ENCODE results near the gene CHD6.

CHD6 gene

GRCh38 chr20:41617902-41618806, at the start of gene CHD6:
CHD6 (minus strand) TSS chr20:41618377; CDS start chr20:41551337, 67,040 bp downstream.
- H3K4me3 Mint-ChIP-seq: peak within 1 kb of the TSS; percentile 78
- peak; percentile 99 for ATAC-seq
- H3K36me3 Mint-ChIP-seq: peaks cover 4% of the 10 kb centered on the region
- H3K9me3 Mint-ChIP-seq: no peaks in the 10 kb centered on the region
- H3K4me1 Mint-ChIP-seq: peaks cover 28% of the 10 kb centered on the region
- peak; percentile 99 to 100 for DNase-seq (ENCODE audit: low spot score in 2 of 2)
- H3K27ac Mint-ChIP-seq: peak within 1 kb of the TSS; percentile 87

DNA sequence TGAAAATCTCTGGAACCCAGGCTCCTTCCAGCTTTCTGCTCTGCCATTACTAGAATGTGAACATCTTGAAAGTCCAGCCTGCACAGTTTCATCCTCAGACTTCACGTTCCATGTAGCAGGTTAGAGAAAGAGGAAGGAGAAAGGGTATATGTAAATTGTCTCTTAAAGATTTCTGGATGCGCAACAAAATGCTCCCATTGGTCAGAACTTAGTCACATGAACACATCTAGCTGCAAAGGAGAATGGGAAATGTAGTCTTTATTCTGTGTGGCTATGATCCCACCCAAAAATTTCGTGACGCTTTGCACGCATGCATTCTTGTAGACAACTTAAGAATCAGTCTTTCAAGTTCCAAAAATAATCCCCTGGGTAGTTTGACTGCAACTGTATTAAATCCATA, 46.4 kb upstream of the CHD6 start:
- ATAC-seq: no peak
- DNase-seq (ENCODE audit: low spot score in 2 of 2): no peak
- Mint-ChIP-seq H3K36me3 (no peaks in the 10 kb centered on the region), H3K4me3 (no peak overlapping the region), H3K9me3 (no peaks in the 10 kb centered on the region), H3K27ac (no peak overlapping the region), H3K4me1 (peaks cover 2% of the 10 kb centered on the region)

DNA sequence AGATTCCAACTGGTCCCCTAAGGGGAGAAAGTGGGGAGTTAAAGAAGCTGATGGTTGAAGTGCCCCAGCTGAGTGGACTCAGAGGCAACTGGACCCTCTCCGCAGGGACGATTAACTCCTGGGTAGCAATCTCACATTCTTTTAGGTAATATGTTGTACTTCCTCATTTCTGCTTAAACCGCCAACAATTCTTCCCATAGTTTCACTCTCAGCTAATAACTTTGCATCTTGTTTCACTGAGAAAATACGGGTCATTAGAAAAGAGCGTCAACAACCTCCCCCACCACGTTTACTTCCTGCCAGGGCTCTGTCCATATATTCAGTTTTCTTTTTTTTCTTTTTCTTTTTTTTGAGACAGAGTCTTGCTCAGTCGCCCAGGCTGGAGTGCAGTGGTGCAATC, 39.5 kb upstream of the CHD6 start:
- no peaks in the 10 kb centered on the region for H3K9me3 Mint-ChIP-seq
- DNase-seq (ENCODE audit: low spot score in 2 of 2) (no peak), ATAC-seq (no peak)
- no peak overlapping the region for H3K27ac Mint-ChIP-seq
- H3K4me1 Mint-ChIP-seq: no peaks in the 10 kb centered on the region
- no peak overlapping the region for H3K4me3 Mint-ChIP-seq
- no peaks in the 10 kb centered on the region for H3K36me3 Mint-ChIP-seq

GRCh38 chr20:41655962-41656618, 37.9 kb upstream of the CHD6 start:
- no peaks in the 10 kb centered on the region for H3K36me3 Mint-ChIP-seq
- DNase-seq (ENCODE audit: low spot score in 2 of 2) (no peak), ATAC-seq (no peak)
- no peak overlapping the region for H3K4me3 Mint-ChIP-seq
- no peaks in the 10 kb centered on the region for H3K9me3 Mint-ChIP-seq
- no peak overlapping the region for H3K27ac Mint-ChIP-seq
- no peaks in the 10 kb centered on the region for H3K4me1 Mint-ChIP-seq

DNA sequence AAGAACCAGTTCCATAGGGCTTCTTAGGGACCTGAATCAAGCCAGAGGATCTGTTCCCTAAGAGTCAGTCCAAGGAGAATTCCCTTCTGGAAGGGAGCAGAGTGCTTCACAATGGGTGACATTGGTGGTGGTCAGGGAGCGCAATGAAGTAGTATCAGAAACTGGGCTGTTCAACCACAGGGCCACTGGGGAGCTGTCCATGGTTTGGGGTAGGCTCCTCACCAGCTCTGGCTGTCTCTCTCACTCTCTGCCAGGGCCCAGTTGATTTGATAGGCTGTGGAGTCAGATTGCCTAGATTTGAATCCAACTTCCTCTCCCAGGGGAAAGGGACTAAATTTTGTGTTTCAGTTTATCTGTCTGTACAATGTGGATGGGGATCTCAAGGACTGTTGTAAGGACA, 36.7 kb upstream of the CHD6 start:
- Mint-ChIP-seq H3K4me1 (no peaks in the 10 kb centered on the region), H3K9me3 (no peaks in the 10 kb centered on the region), H3K36me3 (no peaks in the 10 kb centered on the region), H3K27ac (no peak overlapping the region), H3K4me3 (no peak overlapping the region)
- ATAC-seq (no peak), DNase-seq (ENCODE audit: low spot score in 2 of 2) (no peak)

- no peaks in the 10 kb centered on the region for H3K4me1 Mint-ChIP-seq
- ATAC-seq: no peak
- no peaks in the 10 kb centered on the region for H3K9me3 Mint-ChIP-seq
- no peak for DNase-seq (ENCODE audit: low spot score in 2 of 2)
- no peak overlapping the region for H3K4me3 Mint-ChIP-seq
- H3K36me3 Mint-ChIP-seq: no peaks in the 10 kb centered on the region
- H3K27ac Mint-ChIP-seq: no peak overlapping the region
Observed at GRCh38 chr20:41654292-41654691, 36.1 kb upstream of the CHD6 start.

DNA sequence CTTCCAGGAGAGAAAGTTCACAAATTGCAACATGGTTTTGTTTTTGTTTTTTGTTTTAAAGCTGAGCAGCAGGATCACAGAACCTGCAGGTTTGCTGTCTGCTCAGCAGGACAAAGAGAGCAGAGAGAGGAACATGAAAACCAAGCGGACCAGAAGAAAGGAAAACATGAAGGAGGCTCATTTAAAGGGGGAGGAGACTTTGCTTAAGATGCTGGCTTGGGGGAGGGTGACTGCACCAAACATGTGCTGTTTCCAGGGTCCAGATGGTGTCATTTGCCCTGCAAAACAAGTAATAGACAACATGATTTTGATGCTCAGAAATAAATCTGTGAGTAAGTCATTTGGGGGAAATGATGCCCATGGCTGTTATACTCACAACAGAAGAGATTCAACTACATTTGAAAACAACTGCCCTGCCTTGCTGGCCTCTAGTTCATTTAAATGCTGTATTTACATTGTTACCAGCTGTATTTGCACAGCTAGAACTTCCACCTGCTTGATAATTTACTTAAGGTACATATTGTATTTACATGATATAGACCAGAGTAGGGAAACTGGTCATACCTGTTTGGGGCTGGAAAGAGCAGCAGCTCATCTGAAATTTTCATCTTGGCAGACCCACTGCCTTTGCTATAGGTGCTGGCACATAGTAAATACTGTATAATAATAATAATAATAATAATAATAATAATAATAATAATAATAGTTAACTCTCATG, 32.2 kb upstream of the CHD6 start:
- H3K4me1 Mint-ChIP-seq: no peaks in the 10 kb centered on the region
- no peaks in the 10 kb centered on the region for H3K9me3 Mint-ChIP-seq
- no peaks in the 10 kb centered on the region for H3K36me3 Mint-ChIP-seq
- H3K4me3 Mint-ChIP-seq: no peak overlapping the region
- no peak for ATAC-seq
- no peak overlapping the region for H3K27ac Mint-ChIP-seq
- DNase-seq (ENCODE audit: low spot score in 2 of 2): no peak

- Mint-ChIP-seq H3K4me3 (no peak overlapping the region), H3K4me1 (no peaks in the 10 kb centered on the region), H3K36me3 (no peaks in the 10 kb centered on the region), H3K9me3 (no peaks in the 10 kb centered on the region), H3K27ac (no peak overlapping the region)
- no peak for ATAC-seq
- no peak for DNase-seq (ENCODE audit: low spot score in 2 of 2)
Observed at GRCh38 chr20:41649489-41649888, 31.3 kb upstream of the CHD6 start.

- Mint-ChIP-seq H3K36me3 (no peaks in the 10 kb centered on the region), H3K4me3 (no peak overlapping the region), H3K9me3 (no peaks in the 10 kb centered on the region), H3K4me1 (no peaks in the 10 kb centered on the region), H3K27ac (no peak overlapping the region)
- ATAC-seq (no peak), DNase-seq (ENCODE audit: low spot score in 2 of 2) (no peak)
Observed at GRCh38 chr20:41645372-41645771, 27.2 kb upstream of the CHD6 start.

DNA sequence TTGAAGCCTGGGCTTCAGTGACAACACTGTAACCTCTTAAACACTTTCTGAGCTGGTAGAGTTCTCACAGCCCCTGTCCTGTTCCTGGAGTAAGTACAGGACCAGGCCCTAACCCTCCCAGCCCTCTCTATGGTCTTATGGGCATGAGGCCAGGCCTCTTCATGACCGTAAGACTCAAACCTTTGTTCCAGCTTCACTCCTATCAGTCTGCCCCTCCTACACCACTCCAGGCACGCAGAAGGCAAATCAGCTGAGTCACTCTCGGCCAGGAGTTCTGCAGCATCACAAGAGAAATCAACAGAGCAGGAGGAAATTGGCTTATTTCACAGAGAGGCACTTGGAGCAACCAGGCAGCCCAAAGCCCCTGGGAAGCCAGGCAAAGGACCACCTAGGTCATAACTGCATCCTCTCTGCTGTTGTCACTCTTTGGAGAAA, 25.3 kb upstream of the CHD6 start:
- Mint-ChIP-seq H3K36me3 (no peaks in the 10 kb centered on the region), H3K4me1 (peaks cover 6% of the 10 kb centered on the region), H3K27ac (no peak overlapping the region), H3K4me3 (no peak overlapping the region), H3K9me3 (no peaks in the 10 kb centered on the region)
- DNase-seq (ENCODE audit: low spot score in 2 of 2): no peak
- peak; percentile 8 for ATAC-seq

- H3K36me3 Mint-ChIP-seq: no peaks in the 10 kb centered on the region
- H3K9me3 Mint-ChIP-seq: no peaks in the 10 kb centered on the region
- DNase-seq (ENCODE audit: low spot score in 2 of 2) (no peak), ATAC-seq (no peak)
- H3K27ac Mint-ChIP-seq: no peak overlapping the region
- H3K4me1 Mint-ChIP-seq: peaks cover 6% of the 10 kb centered on the region
- H3K4me3 Mint-ChIP-seq: no peak overlapping the region
Observed at GRCh38 chr20:41639630-41640029, 21.5 kb upstream of the CHD6 start.

DNA sequence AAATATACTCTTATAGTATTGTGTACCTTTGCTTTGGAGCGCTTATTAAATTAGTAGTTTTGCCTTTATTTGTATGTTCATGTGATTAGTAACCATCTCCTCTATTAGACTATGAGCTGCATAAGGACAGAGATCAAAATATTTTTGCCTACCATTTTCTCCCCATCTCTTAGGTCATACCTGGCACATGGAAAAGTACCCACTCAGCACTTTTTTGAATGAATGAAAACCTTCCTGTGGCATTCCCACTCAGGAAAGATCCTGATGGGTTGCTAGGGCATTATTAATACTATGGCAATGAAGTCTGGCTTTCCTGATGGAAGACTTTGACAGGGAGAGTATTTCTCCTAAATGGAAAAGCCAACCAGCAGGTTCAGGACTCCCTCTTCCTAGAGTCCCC, 20.3 kb upstream of the CHD6 start:
- ATAC-seq: no peak
- H3K9me3 Mint-ChIP-seq: no peaks in the 10 kb centered on the region
- no peak overlapping the region for H3K27ac Mint-ChIP-seq

GRCh38 chr20:41635158-41635557, 17.0 kb upstream of the CHD6 start:
- ATAC-seq (no peak), DNase-seq (ENCODE audit: low spot score in 2 of 2) (no peak)
- Mint-ChIP-seq H3K4me1 (peaks cover 14% of the 10 kb centered on the region), H3K9me3 (no peaks in the 10 kb centered on the region), H3K27ac (no peak overlapping the region), H3K4me3 (no peak overlapping the region), H3K36me3 (no peaks in the 10 kb centered on the region)

More for the DNA sequence above, 20.3 kb upstream of the CHD6 start:
- H3K4me1 Mint-ChIP-seq: peaks cover 6% of the 10 kb centered on the region
- DNase-seq (ENCODE audit: low spot score in 2 of 2): no peak
- no peak overlapping the region for H3K4me3 Mint-ChIP-seq
- no peaks in the 10 kb centered on the region for H3K36me3 Mint-ChIP-seq

DNA sequence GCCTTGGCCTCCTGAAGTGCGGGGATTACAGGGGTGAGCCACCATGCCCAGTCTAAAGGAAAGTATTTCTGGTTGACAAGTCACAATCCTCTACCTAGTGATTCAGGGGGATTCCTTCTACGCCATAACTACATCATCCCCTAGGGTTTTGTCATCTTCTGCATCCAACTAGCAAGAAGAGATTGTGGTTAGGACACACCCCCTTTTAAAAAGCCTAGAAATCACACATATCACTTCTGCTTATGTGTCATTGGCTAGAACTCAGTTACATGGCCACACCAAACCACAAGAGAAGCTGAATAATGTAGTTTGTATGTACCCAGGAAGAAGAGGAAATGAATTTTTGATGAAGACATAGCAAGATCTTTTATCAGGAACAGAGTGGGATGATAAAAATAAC, 14.7 kb upstream of the CHD6 start:
- no peak for DNase-seq (ENCODE audit: low spot score in 2 of 2)

GRCh38 chr20:41631826-41632225, 13.6 kb upstream of the CHD6 start:
- no peaks in the 10 kb centered on the region for H3K36me3 Mint-ChIP-seq
- no peak overlapping the region for H3K27ac Mint-ChIP-seq
- no peaks in the 10 kb centered on the region for H3K9me3 Mint-ChIP-seq
- H3K4me3 Mint-ChIP-seq: no peak overlapping the region
- peaks cover 8% of the 10 kb centered on the region for H3K4me1 Mint-ChIP-seq
- ATAC-seq: peak; percentile 59
- DNase-seq (ENCODE audit: low spot score in 2 of 2): no peak

More for the DNA sequence above, 14.7 kb upstream of the CHD6 start:
- no peaks in the 10 kb centered on the region for H3K9me3 Mint-ChIP-seq
- H3K27ac Mint-ChIP-seq: no peak overlapping the region
- H3K4me1 Mint-ChIP-seq: peaks cover 8% of the 10 kb centered on the region
- H3K4me3 Mint-ChIP-seq: no peak overlapping the region
- peak; percentile 91 for ATAC-seq
- no peaks in the 10 kb centered on the region for H3K36me3 Mint-ChIP-seq

Data from stimulated activated effector memory CD8-positive, alpha-beta T cell treated with anti-CD3 and anti-CD28 coated beads, Interleukin-12 subunit alpha, Interleukin-12 subunit beta, amount 100 ng/mL, for 72 hours (primary cell).